Chondrocyte (in vitro differentiated cells): Measurements from ENCODE around the gene PDE11A. TPM values are rescaled to one million over a fixed set of nuclear protein-coding genes. Genes with fewer than 3 reads are reported as not detected.

Experiments used
- DNase-seq: peaks from one replicate; pipeline ENCODE4 v3.0.0; 2021; ENCODE audit warnings: mixed read lengths, low spot score
- H3K27ac Mint-ChIP-seq: one replicate; pipeline ENCODE4 v1.8.0; 2021; ENCODE audit warnings: mild to moderate bottlenecking, moderate library complexity, mixed read lengths; ENCODE audit not compliant: unreplicated experiment
- H3K27me3 Mint-ChIP-seq: 2 replicates; pipeline ENCODE4 v1.8.0; 2021; ENCODE audit warnings: low read depth, mixed read lengths
- H3K36me3 Mint-ChIP-seq: 2 replicates; pipeline ENCODE4 v1.8.0; 2021; ENCODE audit warnings: low read depth, mixed read lengths
- H3K4me1 Mint-ChIP-seq: 2 replicates; pipeline ENCODE4 v1.8.0; 2021; ENCODE audit warnings: low read depth, mild to moderate bottlenecking, mixed read lengths
- H3K4me3 Mint-ChIP-seq: one replicate; pipeline ENCODE4 v1.8.0; 2021; ENCODE audit warnings: mild to moderate bottlenecking, moderate library complexity, mixed read lengths; ENCODE audit not compliant: unreplicated experiment
- H3K9me3 Mint-ChIP-seq: 2 replicates; pipeline ENCODE4 v1.8.0; 2021; ENCODE audit warnings: low read depth, mixed read lengths
- total RNA-seq: library from RNA; stranded (reverse); gene quantifications from 3 replicates; pipeline ENCODE4 v1.2.1, GENCODE V29; 2021
- TF ChIP-seq, protein P1 (sequence below): fragments of 200-600 bp; sonication (generic); IDR thresholded peaks from 2 replicates; pipeline ENCODE4 v1.5.0; 2021; ENCODE audit warnings: antibody characterized with exemption, mild to moderate bottlenecking, moderate library complexity

PDE11A gene
- total RNA-seq, 1 donor from 2014 or later, result 2.1 TPM

DNA sequence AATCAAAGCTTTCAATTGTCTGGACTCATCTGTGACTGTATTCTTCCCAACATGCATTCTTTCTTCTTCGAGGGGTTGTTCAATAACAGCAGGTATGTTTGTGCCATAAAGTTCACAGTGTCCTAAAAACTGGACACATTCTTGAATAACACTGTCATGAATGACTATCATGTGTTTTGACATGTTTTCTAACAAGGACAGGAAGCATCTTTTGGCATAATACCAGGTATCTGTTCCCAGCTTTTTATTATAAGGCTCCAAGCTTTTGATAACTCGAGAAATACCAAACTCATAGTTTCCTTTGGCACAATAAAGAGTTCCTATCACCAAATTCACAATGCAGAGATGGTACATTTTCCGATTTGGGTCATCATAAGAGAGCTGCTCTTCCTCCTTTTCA lies 455.8 kb downstream of the PDE11A start:
- H3K4me3 Mint-ChIP-seq, result no peak overlapping the region
- peaks cover 9% of the 10 kb centered on the region for H3K9me3 Mint-ChIP-seq
- TF ChIP-seq, protein P1, sequence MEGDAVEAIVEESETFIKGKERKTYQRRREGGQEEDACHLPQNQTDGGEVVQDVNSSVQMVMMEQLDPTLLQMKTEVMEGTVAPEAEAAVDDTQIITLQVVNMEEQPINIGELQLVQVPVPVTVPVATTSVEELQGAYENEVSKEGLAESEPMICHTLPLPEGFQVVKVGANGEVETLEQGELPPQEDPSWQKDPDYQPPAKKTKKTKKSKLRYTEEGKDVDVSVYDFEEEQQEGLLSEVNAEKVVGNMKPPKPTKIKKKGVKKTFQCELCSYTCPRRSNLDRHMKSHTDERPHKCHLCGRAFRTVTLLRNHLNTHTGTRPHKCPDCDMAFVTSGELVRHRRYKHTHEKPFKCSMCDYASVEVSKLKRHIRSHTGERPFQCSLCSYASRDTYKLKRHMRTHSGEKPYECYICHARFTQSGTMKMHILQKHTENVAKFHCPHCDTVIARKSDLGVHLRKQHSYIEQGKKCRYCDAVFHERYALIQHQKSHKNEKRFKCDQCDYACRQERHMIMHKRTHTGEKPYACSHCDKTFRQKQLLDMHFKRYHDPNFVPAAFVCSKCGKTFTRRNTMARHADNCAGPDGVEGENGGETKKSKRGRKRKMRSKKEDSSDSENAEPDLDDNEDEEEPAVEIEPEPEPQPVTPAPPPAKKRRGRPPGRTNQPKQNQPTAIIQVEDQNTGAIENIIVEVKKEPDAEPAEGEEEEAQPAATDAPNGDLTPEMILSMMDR, result no peak
- H3K27me3 Mint-ChIP-seq, result no peaks in the 10 kb centered on the region
- H3K4me1 Mint-ChIP-seq, result peaks cover 8% of the 10 kb centered on the region
- H3K27ac Mint-ChIP-seq, result no peak overlapping the region
- H3K36me3 Mint-ChIP-seq, result no peaks in the 10 kb centered on the region
- no peak for DNase-seq

DNA sequence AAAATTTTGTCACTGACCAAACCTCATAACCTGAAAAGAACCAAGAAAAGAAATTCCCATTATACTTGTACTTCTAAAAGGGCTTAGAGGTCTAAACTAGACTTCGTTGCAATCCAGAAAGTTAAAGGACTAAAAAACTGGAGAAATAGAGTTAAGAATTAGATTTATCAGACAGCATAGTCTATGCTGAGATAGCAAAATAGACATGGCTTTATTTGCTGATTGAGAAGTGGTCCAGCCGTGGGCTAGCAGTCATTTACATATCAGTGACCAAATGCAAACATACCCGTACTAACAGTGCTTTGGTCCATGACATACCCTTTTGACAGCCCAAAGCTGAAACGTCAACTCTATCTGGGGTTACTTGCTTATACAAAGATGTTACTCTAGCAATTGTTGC lies 456.5 kb downstream of the PDE11A start:
- TF ChIP-seq, protein P1, result no peak
- H3K9me3 Mint-ChIP-seq, result peaks cover 9% of the 10 kb centered on the region
- H3K27me3 Mint-ChIP-seq, result no peaks in the 10 kb centered on the region
- peaks cover 8% of the 10 kb centered on the region for H3K4me1 Mint-ChIP-seq
- no peak for DNase-seq
- no peaks in the 10 kb centered on the region for H3K36me3 Mint-ChIP-seq
- no peak overlapping the region for H3K4me3 Mint-ChIP-seq
- H3K27ac Mint-ChIP-seq, result no peak overlapping the region

DNA sequence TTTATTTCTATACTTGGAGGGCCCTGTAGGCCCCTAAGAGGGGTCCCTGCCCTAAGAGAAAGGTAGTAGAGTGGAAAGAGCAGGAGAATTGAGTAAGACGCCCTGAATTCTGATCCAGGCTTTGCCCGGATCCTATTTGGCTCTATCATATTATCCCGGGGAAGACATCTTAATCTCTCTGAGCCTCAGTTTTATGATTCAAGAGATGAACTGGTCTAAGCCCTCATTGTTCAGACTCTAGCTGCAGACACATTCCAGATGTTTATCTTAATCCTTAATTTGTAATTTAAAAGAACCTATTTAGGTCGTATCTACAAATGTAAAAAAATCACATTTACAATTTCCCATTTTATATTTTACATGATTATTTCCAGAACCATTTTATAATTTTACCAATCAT lies 459.9 kb downstream of the PDE11A start:
- Mint-ChIP-seq H3K9me3 (peaks cover 15% of the 10 kb centered on the region), H3K27me3 (no peaks in the 10 kb centered on the region), H3K4me3 (no peak overlapping the region), H3K36me3 (no peaks in the 10 kb centered on the region), H3K4me1 (no peaks in the 10 kb centered on the region), H3K27ac (no peak overlapping the region)
- TF ChIP-seq, protein P1, result no peak
- DNase-seq, result no peak

DNA sequence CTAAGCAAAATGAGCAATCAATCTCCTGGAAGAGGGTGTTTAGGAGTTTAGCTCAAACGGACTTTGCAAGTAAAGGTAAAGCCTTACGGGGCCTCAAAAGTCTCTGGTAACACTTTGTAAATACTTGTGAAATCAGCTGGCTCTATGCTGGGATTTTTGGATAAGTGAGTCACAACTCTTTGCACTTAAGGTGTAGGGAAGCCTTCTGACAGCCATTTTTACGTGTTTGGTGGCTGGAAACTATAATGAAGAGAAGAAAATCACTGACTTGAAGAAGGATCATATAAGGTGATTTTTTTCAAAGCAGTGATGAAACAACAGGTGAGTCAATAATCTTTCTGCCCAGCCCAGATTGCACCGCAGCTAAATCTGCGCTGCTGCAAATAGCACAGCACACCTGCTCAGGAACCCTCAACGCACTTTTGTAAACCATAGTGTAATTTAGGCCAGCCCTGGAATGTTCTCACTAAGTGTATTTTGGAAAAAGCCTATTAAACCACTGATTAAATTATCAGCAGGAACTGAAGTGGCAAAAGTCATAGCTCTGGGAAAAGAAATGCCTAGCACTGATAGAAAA lies 461.2 kb downstream of the PDE11A start:
- Mint-ChIP-seq H3K27me3 (no peaks in the 10 kb centered on the region), H3K4me3 (no peak overlapping the region), H3K9me3 (peaks cover 10% of the 10 kb centered on the region), H3K36me3 (no peaks in the 10 kb centered on the region), H3K4me1 (peaks cover 10% of the 10 kb centered on the region), H3K27ac (no peak overlapping the region)
- no peak for DNase-seq
- TF ChIP-seq, protein P1, result no peak

DNA sequence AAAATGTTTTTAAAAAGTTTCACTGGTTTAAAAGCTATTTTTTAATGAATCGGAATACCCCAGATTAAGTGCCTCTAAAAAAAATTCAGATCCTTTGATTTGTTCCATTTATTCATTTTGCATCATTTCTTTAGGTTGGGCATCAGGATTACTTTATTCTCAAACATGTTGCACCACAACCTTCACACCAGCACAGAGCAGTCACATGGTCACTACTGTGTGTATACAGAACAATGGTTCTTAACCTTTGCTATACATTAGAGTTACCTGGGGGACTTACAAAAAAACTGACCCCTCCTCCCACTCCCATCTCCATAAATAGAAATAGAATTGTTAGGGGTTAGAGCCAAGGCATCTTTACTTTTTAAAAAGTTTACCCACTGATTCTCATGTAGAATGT lies 461.8 kb downstream of the PDE11A start:
- H3K4me3 Mint-ChIP-seq, result no peak overlapping the region

More for the DNA sequence above, 461.8 kb downstream of the PDE11A start:
- no peak for DNase-seq
- Mint-ChIP-seq H3K27me3 (no peaks in the 10 kb centered on the region), H3K4me1 (peaks cover 12% of the 10 kb centered on the region), H3K27ac (no peak overlapping the region), H3K9me3 (peaks cover 8% of the 10 kb centered on the region), H3K36me3 (no peaks in the 10 kb centered on the region)
- TF ChIP-seq, protein P1, result no peak
